HG03460 (cell line): ENCODE data around the gene DNAJC10.
"Not testable (repeated sequence)": the region's sequence is repeated elsewhere in the genome, so short reads cannot be mapped to it uniquely, and the experiment has no call there.

ENCODE experiments used
- ATAC-seq: cut with Tn5 transposase; IDR thresholded peaks from one replicate; pipeline ENCODE4 v1.9.1; 2021; ENCODE audit not compliant: unreplicated experiment

Gene DNAJC10

DNA sequence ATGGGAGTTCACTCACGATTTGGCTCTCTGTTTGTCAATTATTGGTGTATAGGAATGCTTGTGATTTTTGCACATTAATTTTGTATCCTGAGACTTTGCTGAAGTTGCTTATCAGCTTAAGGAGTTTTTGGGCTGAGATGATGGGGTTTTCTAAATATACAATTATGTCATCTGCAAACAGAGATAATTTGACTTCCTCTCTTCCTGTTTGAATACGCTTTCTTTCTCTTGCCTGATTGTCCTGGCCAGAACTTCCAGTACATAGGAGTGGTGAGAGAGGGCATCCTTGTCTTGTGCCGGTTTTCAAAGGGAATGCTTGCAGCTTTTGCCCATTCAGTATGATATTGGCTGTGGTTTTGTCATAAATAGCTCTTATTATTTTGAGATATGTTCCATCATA, 66.6 kb downstream of the DNAJC10 start:
- not testable (repeated sequence) for ATAC-seq

DNA sequence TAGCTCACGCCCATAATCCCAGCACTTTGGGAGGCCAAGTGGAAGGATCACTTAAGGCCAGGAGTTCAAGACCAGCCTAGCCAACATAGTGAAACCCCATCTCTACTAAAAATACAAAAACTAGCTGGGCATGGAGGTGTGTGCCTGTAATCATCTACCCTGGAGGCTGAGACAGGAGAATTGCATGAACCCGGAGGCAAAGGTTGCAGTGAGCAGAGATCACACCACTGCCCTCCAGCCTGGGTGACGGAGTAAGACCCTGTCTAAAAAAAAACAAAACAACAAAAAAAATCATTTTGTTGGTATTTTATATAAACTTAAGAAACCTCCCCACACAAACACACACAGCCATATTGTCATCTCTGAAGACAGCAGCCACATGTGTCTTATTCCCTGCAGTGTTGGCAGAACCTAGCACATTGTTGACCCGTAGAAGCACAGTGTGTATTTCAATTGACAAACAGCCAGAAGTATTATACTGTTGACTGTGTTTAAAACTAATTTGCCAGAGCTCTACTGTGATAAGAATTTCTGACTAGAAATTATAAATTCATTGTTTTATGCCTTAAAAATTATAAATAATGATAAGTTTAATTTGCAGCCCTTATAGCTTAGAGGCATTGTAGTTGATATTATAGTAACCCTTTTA, 68.1 kb downstream of the DNAJC10 start:
- no peak for ATAC-seq

DNA sequence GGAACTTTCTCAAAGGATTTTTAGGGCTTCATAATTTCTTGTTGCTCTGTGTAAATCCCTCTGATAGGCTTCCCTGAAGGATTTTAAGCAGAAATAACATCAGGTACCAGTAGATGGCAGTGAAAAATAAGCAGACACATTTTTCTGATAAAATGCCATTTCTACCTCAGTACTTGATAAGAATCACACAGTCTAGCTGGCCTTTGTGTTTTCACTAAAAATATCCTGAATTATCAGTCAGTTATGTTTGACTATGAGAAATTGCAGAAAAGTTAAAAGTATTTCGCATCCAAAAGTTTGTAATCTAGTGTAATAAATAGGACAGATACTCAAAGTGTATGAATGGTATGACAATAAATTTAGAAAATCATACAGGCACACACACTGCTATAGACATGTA, 68.7 kb downstream of the DNAJC10 start:
- ATAC-seq, result no peak

DNA sequence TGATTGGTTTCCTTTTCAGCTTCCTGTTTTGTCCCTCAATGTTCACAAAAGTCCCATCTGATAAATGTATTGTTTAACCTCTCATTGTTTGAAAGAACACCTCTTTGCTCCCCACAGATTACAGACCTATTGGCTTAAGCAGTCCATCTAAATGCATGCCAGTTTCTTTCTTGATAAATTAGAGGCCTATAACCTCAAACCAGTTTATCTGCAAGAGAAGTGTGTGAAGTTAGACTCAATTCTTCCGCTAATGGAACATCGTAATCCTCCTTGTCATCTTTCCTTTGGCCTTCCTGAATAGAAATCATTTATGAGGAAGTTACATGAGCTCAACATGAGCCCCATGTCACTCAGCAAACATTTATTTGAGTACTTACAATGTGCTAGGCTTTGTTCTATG, 76.4 kb downstream of the DNAJC10 start:
- ATAC-seq, result no peak

DNA sequence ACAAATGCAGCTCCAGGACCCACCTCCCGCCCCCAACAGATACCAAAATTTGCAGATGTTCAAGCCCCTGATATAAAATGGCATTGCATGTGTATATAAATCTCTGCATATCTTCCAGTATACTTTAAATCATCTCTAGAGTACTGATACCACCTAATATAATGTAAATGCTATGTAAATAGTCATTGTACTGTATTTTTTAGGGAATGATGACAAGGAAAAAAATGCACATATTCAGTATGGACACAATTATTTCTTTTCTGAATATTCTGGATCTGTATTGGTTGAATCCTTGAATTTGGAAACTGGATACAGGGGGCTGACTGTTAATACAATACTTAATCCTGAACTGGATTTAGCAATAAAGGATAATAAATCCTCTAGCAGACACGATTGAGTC, 82.7 kb downstream of the DNAJC10 start:
- ATAC-seq, result no peak

DNA sequence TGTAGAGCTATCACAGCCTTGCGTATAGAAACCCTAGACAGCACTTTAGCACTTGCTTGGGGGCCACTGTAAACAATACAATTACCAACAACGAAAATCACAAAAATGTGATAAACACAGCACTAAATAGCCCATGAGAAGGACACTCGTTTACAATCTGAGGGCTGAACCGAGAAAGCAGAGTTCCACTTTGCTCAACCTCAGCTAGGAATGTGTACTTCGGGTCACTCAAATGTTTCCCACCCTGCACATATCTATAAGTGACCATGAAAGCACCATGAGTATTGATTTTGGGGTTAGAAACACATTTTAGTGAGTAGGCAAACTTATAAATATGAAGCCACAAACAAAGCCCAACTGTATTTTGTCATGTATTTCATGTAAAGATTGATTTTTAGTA, 88.1 kb downstream of the DNAJC10 start:
- no peak for ATAC-seq

DNA sequence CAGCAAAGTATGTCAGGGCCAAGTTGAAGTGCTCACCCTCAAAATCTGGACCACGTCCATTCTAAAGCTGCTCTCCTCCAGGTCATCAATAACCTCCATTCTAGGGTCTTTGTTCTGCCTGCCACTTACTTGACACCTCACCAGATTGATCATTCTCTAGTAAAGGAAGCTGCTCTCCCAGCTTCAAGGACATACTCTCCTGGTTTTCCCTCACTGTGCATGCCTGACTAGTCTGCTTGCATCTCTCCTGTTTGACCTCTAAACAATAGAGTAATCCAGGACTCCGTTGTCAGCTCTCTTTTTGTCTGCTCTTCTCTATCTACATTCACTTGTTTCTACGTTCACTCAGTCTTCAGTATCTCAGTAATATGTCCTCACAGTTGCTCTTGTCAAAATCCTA, 91.3 kb downstream of the DNAJC10 start:
- no peak for ATAC-seq

DNA sequence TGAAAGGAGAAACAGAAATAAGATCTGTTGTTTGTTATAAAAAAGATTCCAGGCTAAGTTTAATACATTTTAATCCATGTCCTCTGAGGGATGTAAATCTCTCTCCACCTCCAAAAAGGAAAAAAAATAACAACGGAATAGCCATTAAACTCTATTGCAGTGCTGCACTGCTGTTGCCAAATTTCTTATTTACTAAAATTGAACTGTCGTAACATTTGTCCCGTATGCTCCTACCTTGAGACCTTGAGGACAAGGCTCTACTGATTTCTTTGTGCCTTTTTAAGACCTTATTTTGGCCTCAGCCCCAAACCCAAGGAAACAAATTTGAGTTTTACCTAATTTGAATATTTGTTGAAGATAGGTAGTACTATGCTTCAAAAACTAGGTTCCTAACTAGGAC, 94.0 kb downstream of the DNAJC10 start:
- no peak for ATAC-seq

DNA sequence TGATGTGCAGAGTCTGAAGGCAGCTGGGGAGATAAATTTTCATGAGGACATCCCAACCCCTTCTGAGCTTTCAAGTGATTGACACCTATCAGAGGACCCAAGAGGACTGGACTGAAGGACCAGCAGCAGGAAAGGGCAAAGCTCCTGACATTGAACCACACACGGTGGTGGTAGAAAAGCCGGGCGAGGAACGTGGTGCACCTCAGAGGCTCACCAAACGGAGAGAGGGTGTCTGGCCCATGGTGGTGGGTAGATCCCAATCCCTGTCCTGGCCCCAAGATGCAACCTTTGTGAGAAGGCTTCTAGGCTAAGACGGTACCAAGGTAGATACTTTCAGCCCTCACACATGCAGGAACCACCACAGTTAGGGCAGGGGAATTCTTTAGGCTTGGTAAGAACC, 98.3 kb downstream of the DNAJC10 start:
- ATAC-seq, result no peak

DNA sequence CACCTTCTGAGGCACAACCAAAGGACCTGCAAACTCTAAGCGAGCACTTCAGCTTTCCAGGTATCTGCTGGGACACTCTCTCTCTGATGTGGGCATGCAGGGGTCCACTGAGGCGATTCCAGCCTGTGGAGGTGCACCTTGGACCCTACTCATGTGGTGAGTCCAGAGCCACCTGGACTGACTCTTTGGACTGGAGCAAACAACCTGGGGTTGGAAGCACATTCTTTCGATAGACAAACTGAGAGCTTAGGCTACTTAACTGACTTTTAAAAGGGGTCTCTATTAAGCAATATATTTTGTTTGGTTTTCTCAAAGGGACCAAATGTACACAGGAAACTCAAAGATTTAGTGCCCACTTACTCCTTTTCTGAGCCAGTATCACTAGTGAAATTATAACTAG, 98.7 kb downstream of the DNAJC10 start:
- no peak for ATAC-seq

DNA sequence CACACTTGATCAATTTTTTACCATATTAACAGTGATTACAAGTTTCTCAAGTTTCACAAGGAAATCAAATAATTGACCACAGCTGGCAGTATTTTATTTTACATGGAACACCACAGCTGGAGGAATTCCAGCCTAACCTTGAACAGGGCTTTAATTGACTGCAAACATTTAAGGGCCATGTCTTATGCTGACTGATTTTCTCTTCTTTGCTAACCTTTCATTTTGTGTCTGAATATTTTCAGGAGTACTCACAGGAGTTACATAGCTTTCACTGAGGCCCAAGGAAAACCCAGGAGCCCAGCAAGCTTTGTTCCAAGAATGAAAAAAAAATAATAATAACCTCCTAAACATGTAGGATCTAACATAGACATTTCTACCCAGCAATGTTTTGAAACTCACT, 100.8 kb downstream of the DNAJC10 start:
- ATAC-seq, result no peak

DNA sequence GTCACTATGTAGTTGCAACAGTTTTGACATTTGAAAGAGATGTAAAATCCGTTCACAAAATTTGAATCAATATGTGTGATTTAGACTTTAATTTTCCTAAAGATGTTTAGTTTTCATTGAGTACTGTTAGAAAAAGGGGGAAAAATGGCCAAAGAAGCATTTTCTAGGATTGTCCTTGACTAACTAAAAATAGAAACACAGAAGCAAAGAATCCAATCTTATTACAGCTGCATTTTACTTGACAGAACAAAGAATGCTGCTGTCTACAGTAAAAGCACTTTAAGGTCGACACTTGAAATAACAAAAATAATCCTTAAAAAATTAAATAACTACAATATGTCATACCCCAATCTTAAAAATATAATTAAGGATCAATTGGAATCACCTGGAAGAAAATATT, 101.5 kb downstream of the DNAJC10 start:
- no peak for ATAC-seq

DNA sequence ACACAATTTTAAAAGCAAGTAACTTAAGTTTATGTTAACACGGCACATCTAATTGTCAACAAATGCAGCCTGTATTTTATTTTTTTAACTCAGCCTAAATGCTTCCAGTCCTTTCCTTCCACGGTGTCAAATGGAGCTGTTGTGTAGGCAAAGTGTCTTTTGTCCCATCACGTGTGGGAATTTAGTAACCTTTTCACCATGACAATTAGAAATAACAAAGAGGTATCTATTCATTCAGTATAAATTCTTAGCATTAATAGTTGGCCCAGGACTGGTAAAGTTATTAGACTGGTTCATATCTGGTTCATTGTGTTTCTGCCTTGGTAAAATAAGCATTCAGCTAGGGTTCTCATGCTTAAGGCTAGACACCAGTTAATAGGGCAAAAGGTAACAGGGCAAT, 102.4 kb downstream of the DNAJC10 start:
- ATAC-seq, result no peak

DNA sequence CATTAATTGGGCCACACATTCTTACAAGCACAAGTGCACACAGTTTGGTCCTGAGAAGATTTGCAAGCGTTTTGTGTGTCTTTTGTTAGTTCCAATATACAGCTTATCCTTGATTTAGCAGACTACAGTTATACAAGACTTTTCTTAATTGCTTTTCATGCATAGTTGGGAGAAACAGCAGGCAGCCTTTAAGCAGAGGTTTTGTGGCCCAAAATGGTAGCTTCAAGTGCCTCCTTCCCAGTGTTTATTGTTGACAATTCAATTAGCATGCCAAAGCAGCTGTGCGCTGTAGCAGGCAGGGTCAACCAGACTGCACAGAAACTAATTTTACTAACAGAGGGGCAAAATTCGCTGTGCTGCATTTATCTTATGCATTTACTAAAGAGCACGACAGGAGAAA, 102.9 kb downstream of the DNAJC10 start:
- no peak for ATAC-seq

DNA sequence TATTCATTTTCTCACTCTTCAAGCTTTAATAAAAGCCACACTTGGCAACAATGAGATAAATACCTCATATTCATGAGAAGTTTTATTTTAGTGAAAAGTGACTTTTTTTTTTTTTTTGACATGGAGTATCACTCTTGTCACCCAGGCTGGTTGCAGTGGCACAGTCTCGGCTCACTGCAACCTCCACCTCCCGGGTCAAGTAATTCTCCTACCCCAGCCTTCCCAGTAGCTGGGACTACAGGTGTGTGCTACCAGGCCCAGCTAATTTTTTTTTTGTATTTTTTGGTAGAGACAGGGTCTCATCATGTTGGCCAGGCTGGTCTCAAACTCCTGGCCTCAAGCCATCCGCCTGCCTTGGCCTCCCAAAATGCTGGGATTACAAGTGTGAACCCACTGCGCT, 103.4 kb downstream of the DNAJC10 start:
- no peak for ATAC-seq

DNA sequence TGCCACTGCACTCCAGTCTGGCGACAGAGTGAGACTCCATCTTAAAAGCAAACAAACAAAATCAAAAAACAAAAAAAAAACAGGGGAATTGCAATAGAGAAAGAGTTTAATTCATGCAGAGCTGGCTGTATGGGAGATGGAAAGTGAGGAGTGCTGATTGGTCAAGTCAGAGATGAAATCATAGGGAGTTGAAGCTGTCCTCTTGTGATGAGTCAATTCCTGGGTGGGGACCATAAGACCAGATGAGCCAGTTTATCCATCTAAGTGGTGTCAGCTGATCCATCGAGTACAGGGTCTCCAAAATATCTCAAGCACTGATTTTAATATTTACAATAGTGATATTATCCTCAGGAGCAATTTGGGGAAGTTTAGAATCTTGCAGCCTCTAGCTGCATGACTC, 105.1 kb downstream of the DNAJC10 start:
- ATAC-seq, result no peak

DNA sequence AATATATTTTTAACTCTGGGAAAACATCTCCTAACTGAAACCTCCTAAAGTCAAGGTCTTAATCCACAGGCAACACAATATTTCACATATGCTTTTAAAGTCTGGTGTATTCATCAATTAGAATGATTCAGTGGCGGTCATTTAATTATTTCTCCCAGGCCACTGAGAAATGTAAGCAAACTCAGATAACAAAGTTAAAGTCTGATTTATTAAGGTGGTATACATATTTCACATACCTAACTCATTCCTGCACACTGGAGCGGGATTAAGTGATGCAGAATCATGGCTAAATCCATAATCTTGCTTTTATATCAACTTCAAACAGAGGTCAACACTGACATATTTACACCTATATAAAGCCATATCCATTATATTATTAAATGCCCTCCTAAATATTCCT, 106.7 kb downstream of the DNAJC10 start:
- no peak for ATAC-seq

DNA sequence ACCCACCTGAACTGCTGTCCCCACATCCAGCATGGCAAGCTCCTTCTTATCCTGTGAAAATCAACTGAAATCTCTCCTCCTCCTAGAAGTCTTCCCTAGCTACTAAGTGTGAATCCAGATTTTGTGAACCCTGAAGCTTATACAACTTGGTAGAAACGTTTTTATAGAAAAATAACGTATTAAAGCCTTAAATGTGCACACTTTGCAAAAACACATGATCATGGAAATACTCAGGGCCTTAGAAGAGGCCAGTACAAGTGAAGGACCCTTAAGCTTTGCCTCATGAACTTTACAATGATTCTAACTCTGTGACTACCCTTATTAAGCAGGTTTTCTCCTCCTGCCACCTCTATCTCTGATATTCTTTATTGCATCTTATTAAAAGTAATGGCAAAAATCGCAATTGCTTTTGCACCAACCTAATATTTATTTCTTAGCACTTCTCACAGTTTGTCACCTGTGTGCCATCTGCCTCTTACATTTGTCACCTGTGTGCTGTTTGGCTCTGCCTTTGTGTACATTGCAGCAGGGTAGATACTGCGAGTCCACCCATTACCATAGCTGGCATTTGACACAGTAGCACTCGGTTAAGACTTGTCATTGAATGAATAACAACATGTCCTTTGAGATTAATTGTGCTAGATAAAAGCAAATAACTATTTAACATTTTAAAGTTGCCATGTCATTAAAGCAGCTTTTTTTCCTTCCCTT, 108.2 kb downstream of the DNAJC10 start:
- no peak for ATAC-seq

DNA sequence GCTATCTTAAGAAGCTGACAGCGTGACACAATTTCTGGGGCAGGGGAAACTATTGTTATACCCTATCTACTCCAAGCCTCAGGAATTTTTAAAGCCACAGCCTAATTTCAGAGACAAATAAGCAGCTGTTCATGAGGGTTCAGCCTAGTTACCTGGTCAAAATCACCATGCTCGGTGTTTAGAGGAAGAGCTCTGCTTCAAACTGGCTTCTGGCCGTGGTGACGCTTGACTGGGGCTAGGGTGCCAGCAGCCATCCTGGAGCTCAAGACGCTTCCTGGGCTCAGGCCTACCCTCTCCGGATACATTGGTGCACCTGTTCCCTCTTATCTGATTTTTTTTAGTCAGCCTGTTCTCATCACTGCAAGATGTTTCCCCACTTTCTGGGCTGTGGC, 108.7 kb downstream of the DNAJC10 start:
- ATAC-seq, result no peak

DNA sequence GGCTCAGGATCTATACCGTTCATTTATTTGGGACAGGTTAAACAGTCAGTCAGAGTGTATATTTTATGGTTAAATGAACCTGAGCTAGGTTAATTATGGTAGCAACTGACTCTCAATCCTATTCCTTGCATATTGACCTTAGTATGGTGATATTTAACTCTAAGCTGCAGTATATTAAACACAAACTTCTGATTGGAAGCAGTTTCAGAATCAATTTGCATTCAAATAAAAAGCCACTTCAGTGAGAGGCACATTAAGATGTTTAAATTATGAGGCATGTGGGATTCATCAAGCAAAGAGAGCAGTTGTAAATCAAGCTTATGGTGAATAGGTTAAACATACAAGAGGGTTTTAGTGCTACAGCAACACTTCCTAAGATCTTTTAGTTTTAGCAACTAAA, 110.0 kb downstream of the DNAJC10 start:
- no peak for ATAC-seq

DNA sequence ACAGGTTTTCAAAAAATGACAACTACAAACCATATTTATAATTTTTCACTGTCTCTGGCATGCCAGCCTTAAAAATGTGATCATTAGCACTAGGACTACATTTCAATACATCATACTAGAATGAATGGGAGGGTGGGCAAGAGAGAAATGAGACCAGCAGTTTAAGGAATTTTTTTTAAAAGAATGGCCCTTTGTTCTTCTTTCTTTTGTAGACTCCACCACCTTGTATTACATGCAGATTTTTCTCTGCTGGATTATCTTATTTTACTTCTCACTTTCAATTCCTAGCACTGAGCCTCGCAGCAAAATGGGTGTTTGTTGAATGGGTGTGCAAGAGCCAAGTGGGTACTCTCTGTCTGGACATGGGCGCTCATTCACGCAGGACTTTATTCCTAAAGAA, 110.4 kb downstream of the DNAJC10 start:
- ATAC-seq, result no peak

DNA sequence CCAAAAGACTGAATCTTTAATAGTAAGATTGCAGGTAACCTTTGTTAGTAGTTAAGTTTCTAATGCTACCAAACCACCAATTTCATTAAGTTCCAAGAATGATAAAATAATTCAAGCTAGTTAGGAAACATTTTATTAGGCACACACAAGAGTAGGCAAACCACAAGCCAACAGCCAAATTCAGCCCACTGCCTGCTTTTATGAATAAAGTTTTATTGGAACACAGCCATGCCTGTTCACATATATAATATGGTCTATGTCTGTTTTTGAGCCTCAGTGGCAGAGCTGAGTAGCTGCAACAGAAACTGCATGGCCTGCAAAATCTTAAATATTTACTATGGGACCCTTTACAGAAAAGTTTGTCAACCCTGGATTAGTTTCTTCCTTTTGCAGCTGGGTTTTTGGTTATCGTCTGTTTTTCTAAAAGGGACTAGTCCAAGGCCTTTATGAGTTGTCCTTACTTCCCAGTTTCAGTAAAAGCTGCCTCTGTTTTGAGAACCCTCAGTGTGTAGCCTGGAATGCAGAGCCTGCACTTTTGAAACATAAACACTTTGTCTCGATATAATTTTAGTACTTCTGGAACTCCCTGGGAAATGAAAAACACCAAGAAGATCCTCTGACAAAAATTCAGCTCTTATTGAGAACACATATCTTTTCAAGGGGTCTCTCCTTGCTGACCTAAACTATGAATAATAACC, 111.3 kb downstream of the DNAJC10 start:
- ATAC-seq, result no peak
